B cell (primary cell): ENCODE results near the gene CHD6. TPM values are rescaled to one million over a fixed set of nuclear protein-coding genes. Genes with fewer than 3 reads are reported as not detected.

Experiments used
- ATAC-seq: fragments of 200-7000 bp; cut with Tn5 transposase; one replicate; pipeline ENCODE4 v1.10.0; 2021; ENCODE audit warnings: low read depth, mild to moderate bottlenecking, moderate number of reproducible peaks, moderate library complexity
- CTCF ChIA-PET: fragments of 350-600 bp; sonication (Branson Sonifier 250); formaldehyde crosslinking; loops from one replicate; lab custom pipeline; 2021; ENCODE audit warnings: antibody characterized with exemption, inconsistent platforms; lab: Charles Lee
- POLR2A ChIA-PET: fragments of 350-600 bp; sonication (Branson Sonifier 250); formaldehyde crosslinking; loops from one replicate; lab custom pipeline; 2021; ENCODE audit warnings: antibody characterized with exemption; lab: Charles Lee
- DNase-seq: peaks from one replicate; pipeline ENCODE4 v3.0.0; 2013
- H2AFZ ChIP-seq: 2 replicates; pipeline ENCODE4 v1.6.1; 2012; ENCODE audit warnings: mild to moderate bottlenecking, low read depth, low read length; ENCODE audit not compliant: insufficient read depth, poor library complexity, severe bottlenecking
- H3K27ac ChIP-seq, 2 donors: 1 replicate in 1 of 2; 2 replicates in 1 of 2; pipeline ENCODE4 v1.5.1; 2012 to 2013; ENCODE audit warnings: low read length in 2 of 2, mild to moderate bottlenecking in 2 of 2, moderate library complexity in 1 of 2
- H3K27me3 ChIP-seq, 4 experiments: fragments of 200-600 bp in 1 of 4; sonication (generic) in 1 of 4; replicated peaks in 1 of 4; 1 replicate in 2 of 4; 2 replicates in 2 of 4; pipeline versions ENCODE4 v1.6.1 to v1.7.0; 2013 to 2016; ENCODE audit warnings: low read length in 3 of 4, mild to moderate bottlenecking in 2 of 4, mixed read lengths in 1 of 4, moderate library complexity in 1 of 4; ENCODE audit not compliant: insufficient read depth in 4 of 4, control insufficient read depth in 3 of 4; ENCODE audit errors: control extremely low read depth in 1 of 4
- H3K36me3 ChIP-seq, 2 experiments: replicated peaks in 1 of 2; 1 replicate in 1 of 2; 2 replicates in 1 of 2; pipeline versions ENCODE4 v1.6.1 to v1.7.1; 2013; ENCODE audit warnings: low read length in 1 of 2; ENCODE audit not compliant: insufficient read depth in 2 of 2, control insufficient read depth in 1 of 2; ENCODE audit errors: control extremely low read depth in 1 of 2, extremely low read depth in 1 of 2
- H3K4me1 ChIP-seq, 2 donors: fragments of 200-600 bp in 1 of 2; sonication (generic) in 1 of 2; 1 replicate in 1 of 2; 2 replicates in 1 of 2; pipeline versions ENCODE4 v1.5.1 to v1.6.1; 2013 to 2017; ENCODE audit warnings: low read length in 2 of 2; ENCODE audit not compliant: control insufficient read depth in 2 of 2, insufficient read depth in 2 of 2
- H3K4me2 ChIP-seq: replicated peaks from 2 replicates; pipeline ENCODE3; 2012; ENCODE audit warnings: mild to moderate bottlenecking, low read depth, low read length; ENCODE audit not compliant: poor library complexity, severe bottlenecking
- H3K4me3 ChIP-seq, 5 experiments: fragments of 200-600 bp in 1 of 5; sonication (generic) in 1 of 5; 1 replicate in 3 of 5; 2 replicates in 2 of 5; pipeline versions ENCODE4 v1.5.1 to v1.7.0; 2011 to 2016; ENCODE audit warnings: low read length in 4 of 5, mild to moderate bottlenecking in 4 of 5, low read depth in 2 of 5, control low read depth in 1 of 5, moderate library complexity in 1 of 5; ENCODE audit not compliant: insufficient read depth in 1 of 5; ENCODE audit errors: control extremely low read depth in 1 of 5, extremely low read depth in 1 of 5
- H3K79me2 ChIP-seq: fragments of 200-600 bp; sonication (generic); one replicate; pipeline ENCODE4 v1.6.0; 2016; ENCODE audit warnings: low read length; ENCODE audit not compliant: control insufficient read depth, insufficient read depth
- H3K9ac ChIP-seq: fragments of 200-600 bp; sonication (generic); 2 replicates; pipeline ENCODE4 v1.6.1; 2017; ENCODE audit warnings: mild to moderate bottlenecking, low read length, moderate library complexity
- H3K9me3 ChIP-seq, 3 donors: one replicate each; pipeline versions ENCODE4 v1.6.1 to v1.7.1; 2013; ENCODE audit warnings: low read length in 2 of 3; ENCODE audit not compliant: control insufficient read depth in 2 of 3, insufficient read depth in 1 of 3; ENCODE audit errors: control extremely low read depth in 1 of 3
- H4K20me1 ChIP-seq: 2 replicates; pipeline ENCODE4 v1.6.0; 2012; ENCODE audit warnings: mild to moderate bottlenecking, low read length; ENCODE audit not compliant: insufficient read depth, control insufficient read depth, poor library complexity, severe bottlenecking
- H3K27ac Mint-ChIP-seq: one replicate; pipeline ENCODE4 v1.8.0; 2021; ENCODE audit warnings: mixed read lengths
- H3K27me3 Mint-ChIP-seq: one replicate; pipeline ENCODE4 v1.8.0; 2021; ENCODE audit warnings: mixed read lengths
- H3K4me1 Mint-ChIP-seq: one replicate; pipeline ENCODE4 v1.8.0; 2021; ENCODE audit warnings: mixed read lengths
- H3K4me3 Mint-ChIP-seq: one replicate; pipeline ENCODE4 v1.8.0; 2021; ENCODE audit warnings: mixed read lengths
- H3K9me3 Mint-ChIP-seq: one replicate; pipeline ENCODE4 v1.8.0; 2022; ENCODE audit warnings: mixed read lengths; ENCODE audit not compliant: insufficient read depth
- EZH2 ChIP-seq: IDR thresholded peaks from 2 replicates; pipeline ENCODE4 v1.6.1; 2012; ENCODE audit warnings: borderline replicate concordance, low read depth, mild to moderate bottlenecking, moderate library complexity, low read length; ENCODE audit not compliant: insufficient read depth, poor library complexity, severe bottlenecking
- WGBS: methylation state at CpG from one replicate; pipeline ENCODE4 v1.1.5; 2013; ENCODE audit warnings: missing lambda C conversion rate; ENCODE audit not compliant: insufficient coverage; 5-methylcytosine and 5-hydroxymethylcytosine counted together
- intact Hi-C: fragments of 100-400 bp; cut with micrococcal nuclease; formaldehyde crosslinking; loops from one replicate; pipeline ENCODE4 v1.10.0; 2022
- polyA plus RNA-seq: library from polyadenylated mRNA; depleted of rRNA; stranded (reverse); fragments of >200 nt; gene quantifications from 2 replicates; pipeline ENCODE4 v1.2.3, GENCODE V29; 2012
- total RNA-seq, 2 donors: library from RNA; stranded (reverse); fragments of 120-200 nt in 1 of 2; gene quantifications; 1 replicate in 1 of 2; 2 replicates in 1 of 2; pipeline versions ENCODE4 v1.2.3 to v1.2.4, GENCODE V29; 2013 to 2022
- TF ChIP-seq, protein P1 (sequence below): fragments of 200-600 bp; IDR thresholded peaks from one replicate; pipeline ENCODE4 v1.8.0; 2022; ENCODE audit warnings: antibody characterized with exemption, mild to moderate bottlenecking

The CHD6 gene
- total and polyA plus RNA-seq, 2 donors (not counting 1 experiment from before 2014, with no cell fraction given), result 10.3 to 117 TPM

DNA sequence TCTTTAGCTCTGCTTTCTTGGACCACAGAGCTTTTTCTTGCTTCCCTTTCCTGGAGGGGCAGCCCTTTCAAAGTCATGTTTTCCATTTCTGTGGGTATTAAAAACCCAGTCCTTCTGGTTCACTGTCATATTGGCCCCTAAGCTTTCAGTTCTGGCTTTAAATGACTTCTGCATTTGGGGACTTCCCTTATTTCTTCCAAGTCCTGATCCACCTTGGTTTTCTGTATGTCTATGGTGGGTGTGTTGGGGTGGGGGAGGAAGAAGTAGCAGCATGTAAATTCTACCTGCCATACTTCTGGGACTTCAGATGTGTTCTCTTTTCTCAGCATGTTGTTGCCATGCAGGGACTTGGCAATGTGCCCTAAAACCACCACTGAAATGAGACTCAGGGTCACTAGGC, 174.5 kb downstream of the CHD6 start:
- ChIA-PET POLR2A (no interaction called here), CTCF (no interaction called here)
- H3K27ac ChIP-seq, result no peak overlapping the region
- no peaks in the 10 kb centered on the region for H3K9me3 Mint-ChIP-seq
- H3K79me2 ChIP-seq, result no peaks in the 10 kb centered on the region
- no peaks in the 10 kb centered on the region for H3K27me3 Mint-ChIP-seq
- no peak overlapping the region for H2AFZ ChIP-seq
- H3K4me1 ChIP-seq, result no peaks in the 10 kb centered on the region
- ATAC-seq (no peak), DNase-seq (no peak)
- no peaks in the 10 kb centered on the region for H3K9me3 ChIP-seq
- no peaks in the 10 kb centered on the region for H3K27me3 ChIP-seq
- no peaks in the 10 kb centered on the region for H4K20me1 ChIP-seq
- no peak overlapping the region for H3K4me3 Mint-ChIP-seq
- H3K36me3 ChIP-seq, result peaks cover 0 to 84% of the 10 kb centered on the region in 2 experiments
- TF ChIP-seq, protein P1, sequence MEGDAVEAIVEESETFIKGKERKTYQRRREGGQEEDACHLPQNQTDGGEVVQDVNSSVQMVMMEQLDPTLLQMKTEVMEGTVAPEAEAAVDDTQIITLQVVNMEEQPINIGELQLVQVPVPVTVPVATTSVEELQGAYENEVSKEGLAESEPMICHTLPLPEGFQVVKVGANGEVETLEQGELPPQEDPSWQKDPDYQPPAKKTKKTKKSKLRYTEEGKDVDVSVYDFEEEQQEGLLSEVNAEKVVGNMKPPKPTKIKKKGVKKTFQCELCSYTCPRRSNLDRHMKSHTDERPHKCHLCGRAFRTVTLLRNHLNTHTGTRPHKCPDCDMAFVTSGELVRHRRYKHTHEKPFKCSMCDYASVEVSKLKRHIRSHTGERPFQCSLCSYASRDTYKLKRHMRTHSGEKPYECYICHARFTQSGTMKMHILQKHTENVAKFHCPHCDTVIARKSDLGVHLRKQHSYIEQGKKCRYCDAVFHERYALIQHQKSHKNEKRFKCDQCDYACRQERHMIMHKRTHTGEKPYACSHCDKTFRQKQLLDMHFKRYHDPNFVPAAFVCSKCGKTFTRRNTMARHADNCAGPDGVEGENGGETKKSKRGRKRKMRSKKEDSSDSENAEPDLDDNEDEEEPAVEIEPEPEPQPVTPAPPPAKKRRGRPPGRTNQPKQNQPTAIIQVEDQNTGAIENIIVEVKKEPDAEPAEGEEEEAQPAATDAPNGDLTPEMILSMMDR, result no peak
- no peak for TF ChIP-seq EZH2
- intact Hi-C loops, result no loop called here
- H3K4me2 ChIP-seq, result no peak overlapping the region
- no peak overlapping the region for H3K27ac Mint-ChIP-seq
- H3K4me1 Mint-ChIP-seq, result peaks cover 1% of the 10 kb centered on the region
- H3K9ac ChIP-seq, result no peak overlapping the region
- no peak overlapping the region for H3K4me3 ChIP-seq

DNA sequence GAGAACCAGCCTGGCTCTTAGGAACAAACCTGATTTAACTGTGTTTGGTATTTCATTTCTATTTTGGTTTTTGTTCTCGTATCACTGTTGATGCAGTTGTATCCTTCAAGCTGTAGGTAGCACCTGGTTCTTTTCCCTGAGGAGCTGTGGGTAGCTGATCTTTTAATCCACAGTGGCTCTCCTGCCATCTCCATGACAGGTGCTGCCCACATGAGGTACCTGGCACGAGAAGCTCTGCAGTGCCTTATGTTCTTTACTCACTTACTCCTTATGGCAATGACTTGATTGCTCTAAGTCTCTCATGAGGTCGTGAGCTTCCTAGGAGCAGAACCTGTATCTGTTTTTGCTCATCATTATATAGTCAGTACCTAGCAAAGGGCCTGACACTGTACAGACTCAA, 177.3 kb downstream of the CHD6 start:
- H3K9me3 ChIP-seq, result peaks cover 0 to 1% (median 0%) of the 10 kb centered on the region in 3 donors
- no peak overlapping the region for H2AFZ ChIP-seq
- no peak overlapping the region for H3K9ac ChIP-seq
- no peaks in the 10 kb centered on the region for H4K20me1 ChIP-seq
- Mint-ChIP-seq H3K4me3 (no peak overlapping the region), H3K4me1 (peaks cover 1% of the 10 kb centered on the region), H3K27me3 (no peaks in the 10 kb centered on the region), H3K27ac (no peak overlapping the region), H3K9me3 (no peaks in the 10 kb centered on the region)
- ChIA-PET POLR2A (no interaction called here), CTCF (no interaction called here)
- WGBS, result 81% methylated on average over 3 of the region's 3 CpGs
- H3K27me3 ChIP-seq, result no peaks in the 10 kb centered on the region
- H3K4me3 ChIP-seq, result no peak overlapping the region
- no peak overlapping the region for H3K27ac ChIP-seq
- intact Hi-C loops, result no loop called here
- DNase-seq (no peak), ATAC-seq (no peak)
- H3K4me2 ChIP-seq, result no peak overlapping the region
- peaks cover 6 to 75% of the 10 kb centered on the region in 2 experiments for H3K36me3 ChIP-seq
- no peaks in the 10 kb centered on the region for H3K4me1 ChIP-seq
- H3K79me2 ChIP-seq, result no peaks in the 10 kb centered on the region
- TF ChIP-seq, protein P1, result no peak
- TF ChIP-seq EZH2, result no peak
